ENCODE measurements around the gene DNAJB14.

DNAJB14 gene

GRCh38 chr4:99893839-99894160 lies 52.6 kb downstream of the DNAJB14 start:
- CTCF ChIA-PET = interaction anchor here (1.0 kb wide), 1 partner anchor 53 kb away, joined by 3 read pairs; the partner anchor contains the start of gene DNAJB14
- peak overlapping the region; percentile 70 for H3K27ac ChIP-seq
- POLR2A ChIA-PET (ENCODE audit: low non-redundant PET) = interaction anchor here (0.7 kb wide), 1 partner anchor 495 kb away, joined by 4 read pairs; no protein-coding TSS in a partner anchor
- peak; percentile 13 for DNase-seq (ENCODE audit: low spot score)
- TF ChIP-seq, protein P1, sequence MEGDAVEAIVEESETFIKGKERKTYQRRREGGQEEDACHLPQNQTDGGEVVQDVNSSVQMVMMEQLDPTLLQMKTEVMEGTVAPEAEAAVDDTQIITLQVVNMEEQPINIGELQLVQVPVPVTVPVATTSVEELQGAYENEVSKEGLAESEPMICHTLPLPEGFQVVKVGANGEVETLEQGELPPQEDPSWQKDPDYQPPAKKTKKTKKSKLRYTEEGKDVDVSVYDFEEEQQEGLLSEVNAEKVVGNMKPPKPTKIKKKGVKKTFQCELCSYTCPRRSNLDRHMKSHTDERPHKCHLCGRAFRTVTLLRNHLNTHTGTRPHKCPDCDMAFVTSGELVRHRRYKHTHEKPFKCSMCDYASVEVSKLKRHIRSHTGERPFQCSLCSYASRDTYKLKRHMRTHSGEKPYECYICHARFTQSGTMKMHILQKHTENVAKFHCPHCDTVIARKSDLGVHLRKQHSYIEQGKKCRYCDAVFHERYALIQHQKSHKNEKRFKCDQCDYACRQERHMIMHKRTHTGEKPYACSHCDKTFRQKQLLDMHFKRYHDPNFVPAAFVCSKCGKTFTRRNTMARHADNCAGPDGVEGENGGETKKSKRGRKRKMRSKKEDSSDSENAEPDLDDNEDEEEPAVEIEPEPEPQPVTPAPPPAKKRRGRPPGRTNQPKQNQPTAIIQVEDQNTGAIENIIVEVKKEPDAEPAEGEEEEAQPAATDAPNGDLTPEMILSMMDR (conservative IDR thresholded peaks at IDR 0.05; ENCODE audit: low read depth) = no peak

GRCh38 chr4:99893029-99893428 lies 53.4 kb downstream of the DNAJB14 start:
- H3K27ac ChIP-seq = no peak overlapping the region
- TF ChIP-seq, protein P1 (conservative IDR thresholded peaks at IDR 0.05; ENCODE audit: low read depth) = no peak
- no peak for DNase-seq (ENCODE audit: low spot score)
- ChIA-PET POLR2A (ENCODE audit: low non-redundant PET) (no interaction called here), CTCF (no interaction called here)

DNA sequence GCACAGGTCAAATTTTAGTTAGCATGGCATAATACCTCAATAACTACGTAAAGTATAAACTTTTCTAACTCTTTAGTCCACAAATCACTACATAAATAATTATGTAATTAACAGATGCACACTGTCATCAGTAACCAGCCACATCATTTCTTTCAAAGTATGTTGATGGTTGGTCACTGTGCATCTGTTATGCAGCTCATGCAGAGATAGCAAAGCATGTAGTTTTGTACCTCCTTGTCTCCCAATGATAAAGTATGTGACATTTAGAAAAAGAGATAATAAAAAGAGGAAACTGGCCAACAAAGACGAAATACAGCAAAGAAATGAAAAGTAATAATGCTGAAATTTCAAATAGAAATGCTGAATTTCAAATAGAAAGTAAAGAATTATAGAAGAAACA lies 55.1 kb downstream of the DNAJB14 start:
- DNase-seq (ENCODE audit: low spot score) = no peak
- ChIA-PET POLR2A (ENCODE audit: low non-redundant PET) (no interaction called here), CTCF (no interaction called here)
- TF ChIP-seq, protein P1 (conservative IDR thresholded peaks at IDR 0.05; ENCODE audit: low read depth) = no peak
- H3K27ac ChIP-seq = no peak overlapping the region

- CTCF ChIA-PET = interaction anchor here (0.6 kb wide), 1 partner anchor 80 kb away, joined by 3 read pairs; no protein-coding TSS in a partner anchor
- H3K27ac ChIP-seq = no peak overlapping the region
- TF ChIP-seq, protein P1 (conservative IDR thresholded peaks at IDR 0.05; ENCODE audit: low read depth) = no peak
- POLR2A ChIA-PET (ENCODE audit: low non-redundant PET) = no interaction called here
- DNase-seq (ENCODE audit: low spot score) = no peak
Measured at GRCh38 chr4:99887837-99888236, 58.6 kb downstream of the DNAJB14 start.

GRCh38 chr4:99886146-99886545 lies 60.3 kb downstream of the DNAJB14 start:
- ChIA-PET POLR2A (ENCODE audit: low non-redundant PET) (no interaction called here), CTCF (interaction anchor here (1.5 kb wide), 1 partner anchor 72 kb away, joined by 3 read pairs; no protein-coding TSS in a partner anchor)
- TF ChIP-seq, protein P1 (conservative IDR thresholded peaks at IDR 0.05; ENCODE audit: low read depth) = no peak
- DNase-seq (ENCODE audit: low spot score) = no peak
- no peak overlapping the region for H3K27ac ChIP-seq

DNA sequence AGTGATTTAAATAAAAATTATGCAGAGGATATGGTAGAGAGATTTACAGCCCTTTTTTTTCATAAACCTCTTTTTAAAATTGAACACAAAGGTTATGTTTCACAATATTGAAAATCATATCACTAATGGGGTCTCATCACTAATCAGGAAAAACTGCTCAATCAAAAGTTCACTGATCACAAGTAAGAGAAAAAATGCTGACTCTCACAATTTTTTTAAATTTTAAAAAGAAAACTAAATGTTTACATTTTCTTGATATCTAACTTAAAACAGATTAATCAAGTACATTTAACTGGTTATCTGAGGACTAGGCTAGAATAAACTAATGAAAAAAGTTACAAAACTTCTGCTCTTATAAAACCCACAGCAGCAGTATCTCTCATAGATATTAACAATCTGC lies 60.7 kb downstream of the DNAJB14 start:
- no peak overlapping the region for H3K27ac ChIP-seq
- TF ChIP-seq, protein P1 (conservative IDR thresholded peaks at IDR 0.05; ENCODE audit: low read depth) = no peak
- DNase-seq (ENCODE audit: low spot score) = no peak
- POLR2A ChIA-PET (ENCODE audit: low non-redundant PET) = no interaction called here
- CTCF ChIA-PET = interaction anchor here (0.6 to 1.5 kb wide), 2 partner anchors 72 to 414 kb away, joined by 3 to 4 read pairs; no protein-coding TSS in a partner anchor
